CD4-positive, alpha-beta T cell treated with Interferon alpha-2 for 1 hour (primary cell): ENCODE measurements around the gene STK32C.

ENCODE experiments used
- DNase-seq, 2 donors: peaks; one replicate each; pipeline ENCODE4 v3.0.0-alpha.2; 2020 to 2022

STK32C gene

DNA sequence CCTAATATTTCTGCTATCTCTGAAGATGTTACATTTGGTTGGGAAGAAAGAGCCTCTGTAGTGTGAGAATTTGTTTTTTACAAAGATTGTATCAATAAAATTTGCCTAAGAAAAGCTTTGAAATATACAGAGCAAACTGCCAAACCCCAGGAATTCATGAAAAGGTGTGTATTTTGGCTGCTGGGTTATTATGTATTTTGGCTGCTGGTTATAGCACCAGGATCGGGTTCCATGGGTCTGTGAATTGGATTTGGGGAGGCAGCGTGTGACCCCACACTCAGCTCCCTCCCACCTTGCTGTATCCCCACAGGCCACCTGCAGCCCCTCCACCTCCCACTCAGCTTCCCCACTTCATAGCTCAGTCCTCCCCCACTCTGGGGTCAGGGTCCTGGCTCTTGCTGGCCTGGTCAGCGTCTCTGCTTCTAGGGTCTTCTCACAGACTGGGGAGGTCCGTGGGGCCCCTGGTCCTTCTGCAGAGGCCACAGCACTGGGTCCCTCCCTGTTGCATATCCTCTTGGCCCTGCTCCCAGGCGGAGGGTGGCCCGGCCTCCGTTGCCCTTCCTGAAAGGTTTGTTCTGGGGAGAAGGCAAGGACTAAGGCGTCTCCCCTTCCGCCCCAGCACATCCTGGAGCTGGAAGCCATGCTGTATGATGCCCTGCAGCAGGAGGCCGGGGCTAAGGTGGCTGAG lies 145.0 kb downstream of the STK32C start:
- no peak for DNase-seq

DNA sequence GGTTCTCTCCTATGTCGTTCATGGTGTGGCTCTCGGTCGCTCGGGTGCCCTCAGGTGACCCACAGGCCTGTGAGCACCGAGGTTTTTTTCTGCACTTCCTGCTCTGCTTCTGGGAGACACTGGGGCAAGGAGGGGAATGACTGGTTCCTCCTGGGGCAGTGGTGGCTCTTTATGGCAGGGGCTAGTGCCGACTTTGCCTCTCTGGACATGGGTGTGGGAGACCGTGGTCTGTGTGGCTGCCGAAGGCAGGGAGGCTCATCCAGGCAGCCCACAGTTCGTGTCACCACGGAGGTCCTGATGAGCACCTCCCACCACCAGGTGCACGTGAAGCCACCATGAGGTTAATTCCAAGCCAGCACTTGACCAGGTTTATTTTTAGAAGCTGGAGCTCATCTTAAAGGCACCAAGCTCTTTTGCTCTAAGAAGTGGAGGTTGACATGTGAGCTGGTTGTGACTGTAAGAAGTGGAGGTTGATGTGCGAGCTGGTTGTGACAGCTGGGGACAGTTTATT lies 145.7 kb downstream of the STK32C start:
- peak in 1 of 2 donors; percentile 56 for DNase-seq

DNA sequence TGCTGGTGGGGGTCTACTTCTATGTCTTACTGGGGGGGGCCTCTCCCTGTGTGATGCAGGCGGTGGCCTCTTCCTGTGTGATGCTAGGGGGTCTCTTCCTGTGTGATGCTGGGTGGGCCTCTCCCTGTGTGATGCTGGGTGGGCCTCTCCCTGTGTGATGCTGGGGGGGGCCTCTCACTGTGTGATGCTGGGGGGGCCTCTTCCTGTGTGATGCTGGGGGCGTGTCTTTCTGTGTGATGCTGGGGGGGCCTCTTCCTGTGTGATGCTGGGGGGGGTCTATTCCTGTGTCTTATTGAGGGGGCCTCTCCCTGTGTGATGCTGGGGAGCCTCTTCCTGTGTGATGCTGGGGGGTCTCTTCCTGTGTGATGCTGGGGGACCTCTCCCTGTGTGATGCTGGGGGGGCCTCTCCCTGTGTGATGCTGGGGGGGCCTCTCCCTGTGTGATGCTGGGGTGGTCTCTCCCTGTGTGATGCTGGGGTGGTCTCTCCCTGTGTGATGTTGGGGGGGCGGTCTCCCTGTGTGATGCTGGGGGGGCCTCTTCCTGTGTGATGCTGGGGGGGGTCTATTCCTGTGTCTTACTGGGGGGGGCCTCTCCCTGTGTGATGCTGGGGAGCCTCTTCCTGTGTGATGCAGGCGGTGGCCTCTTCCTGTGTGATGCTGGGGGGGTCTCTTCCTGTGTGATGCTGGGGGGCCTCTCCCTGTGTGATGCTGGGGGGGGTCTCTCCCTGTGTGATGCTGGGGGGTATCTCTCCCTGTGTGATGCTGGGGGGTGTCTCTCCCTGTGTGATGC lies 146.7 kb downstream of the STK32C start:
- DNase-seq, result peak; percentile 33 to 74

DNA sequence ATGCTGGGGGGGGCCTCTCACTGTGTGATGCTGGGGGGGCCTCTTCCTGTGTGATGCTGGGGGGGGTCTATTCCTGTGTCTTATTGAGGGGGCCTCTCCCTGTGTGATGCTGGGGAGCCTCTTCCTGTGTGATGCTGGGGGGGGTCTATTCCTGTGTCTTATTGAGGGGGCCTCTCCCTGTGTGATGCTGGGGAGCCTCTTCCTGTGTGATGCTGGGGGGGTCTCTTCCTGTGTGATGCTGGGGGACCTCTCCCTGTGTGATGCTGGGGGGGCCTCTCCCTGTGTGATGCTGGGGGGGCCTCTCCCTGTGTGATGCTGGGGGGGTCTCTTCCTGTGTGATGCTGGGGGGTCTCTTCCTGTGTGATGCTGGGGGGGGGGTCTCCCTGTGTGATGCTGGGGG lies 147.5 kb downstream of the STK32C start:
- DNase-seq, result peak in 1 of 2 donors; percentile 59

DNA sequence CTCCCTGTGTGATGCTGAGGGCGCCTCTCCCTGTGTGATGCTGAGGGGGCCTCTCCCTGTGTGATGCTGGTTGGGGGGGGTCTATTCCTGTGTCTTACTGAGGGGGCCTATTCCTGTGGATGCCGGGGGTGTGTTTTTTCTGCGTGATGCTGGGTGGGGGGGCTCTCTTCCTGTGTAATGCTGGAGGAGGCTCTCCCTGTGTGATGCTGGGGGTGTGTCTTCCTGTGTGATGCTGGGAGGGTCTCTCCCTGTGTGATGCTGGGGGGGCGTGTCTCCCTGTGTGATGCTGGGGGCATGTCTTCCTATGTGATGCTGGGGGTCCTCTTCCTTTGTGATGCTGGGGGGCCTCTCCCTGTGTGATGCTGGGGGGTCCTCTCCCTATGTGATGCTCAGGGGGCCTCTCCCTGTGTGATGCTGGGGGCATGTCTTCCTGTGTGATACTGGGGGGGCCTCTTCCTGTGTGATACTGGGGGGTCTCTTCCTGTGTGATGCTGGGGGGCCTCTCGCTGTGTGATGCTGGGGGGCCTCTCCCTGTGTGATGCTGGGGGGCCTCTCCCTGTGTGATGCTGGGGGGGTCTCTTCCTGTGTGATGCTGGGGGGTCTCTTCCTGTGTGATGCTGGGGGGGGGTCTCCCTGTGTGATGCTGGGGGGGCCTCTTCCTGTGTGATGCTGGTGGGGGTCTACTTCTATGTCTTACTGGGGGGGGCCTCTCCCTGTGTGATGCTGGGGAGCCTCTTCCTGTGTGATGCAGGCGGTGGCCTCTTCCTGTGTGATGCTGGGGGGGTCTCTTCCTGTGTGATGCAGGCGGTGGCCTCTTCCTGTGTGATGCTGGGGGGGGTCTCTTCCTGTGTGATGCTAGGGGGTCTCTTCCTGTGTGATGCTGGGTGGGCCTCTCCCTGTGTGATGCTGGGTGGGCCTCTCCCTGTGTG lies 148.2 kb downstream of the STK32C start:
- peak; percentile 27 to 80 for DNase-seq

DNA sequence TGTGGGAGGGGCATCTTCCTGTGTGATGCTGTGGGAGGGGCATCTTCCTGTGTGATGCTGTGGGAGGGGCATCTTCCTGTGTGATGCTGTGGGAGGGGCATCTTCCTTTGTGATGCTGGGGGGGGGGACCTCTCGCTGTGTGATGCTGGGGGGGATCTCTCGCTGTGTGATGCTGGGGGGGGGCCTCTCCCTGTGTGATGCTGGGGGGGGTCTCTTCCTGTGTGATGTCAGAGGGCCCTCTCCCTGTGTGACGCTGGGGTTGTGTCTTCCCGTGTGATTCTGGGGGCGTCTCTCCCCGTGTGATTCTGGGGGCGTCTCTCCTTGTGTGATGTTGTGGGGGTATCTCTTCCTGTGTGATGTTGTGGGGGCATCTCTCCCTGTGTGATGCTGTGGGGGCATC lies 148.9 kb downstream of the STK32C start:
- peak; percentile 29 to 77 for DNase-seq

DNA sequence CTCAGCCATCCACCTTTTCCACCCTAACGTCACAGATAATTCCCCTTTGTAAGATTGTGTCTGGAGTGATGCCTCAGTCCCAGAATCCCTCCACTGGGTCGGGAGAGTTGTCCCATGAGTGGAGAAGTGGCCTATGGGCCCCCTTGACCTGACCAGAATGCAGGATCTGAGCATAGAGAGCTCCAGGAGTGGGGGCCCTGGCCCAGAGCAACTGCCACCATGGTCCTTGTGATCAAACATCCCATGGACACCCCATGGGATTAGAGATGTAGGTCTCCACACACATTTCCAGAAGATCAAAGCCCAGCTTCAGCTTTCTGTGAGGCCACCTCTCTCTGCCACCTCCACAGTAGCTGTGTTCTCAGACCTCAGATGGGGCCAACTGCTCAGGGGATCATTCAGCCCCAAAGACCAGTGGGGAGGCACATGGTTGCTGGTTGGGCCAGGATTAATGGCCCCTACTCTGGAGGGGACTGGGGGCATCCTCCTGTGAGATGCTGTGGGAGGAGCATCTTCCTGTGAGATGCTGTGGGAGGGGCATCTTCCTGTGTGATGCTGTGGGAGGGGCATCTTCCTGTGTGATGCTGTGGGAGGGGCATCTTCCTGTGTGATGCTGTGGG lies 149.5 kb downstream of the STK32C start:
- DNase-seq, result peak; percentile 36 to 72
